H1 (cell line): Measurements from ENCODE around the gene TMEM164. TPM values are rescaled to one million over a fixed set of nuclear protein-coding genes. Genes with fewer than 3 reads are reported as not detected.

Experiments used
- HDAC6 ChIP-seq: IDR thresholded peaks from one replicate; pipeline ENCODE4 v1.7.1; 2012; ENCODE audit warnings: low read depth, mild to moderate bottlenecking, inconsistent platforms, low read length, moderate library complexity
- RNF2 ChIP-seq: fragments of 200-900, 300-1000 bp; sonication (generic); IDR thresholded peaks from 2 replicates; pipeline ENCODE4 v1.7.1; 2016; ENCODE audit warnings: borderline replicate concordance, low read depth, mild to moderate bottlenecking, antibody characterized with exemption, low read length; ENCODE audit not compliant: poor library complexity, severe bottlenecking; ENCODE audit errors: missing control alignments
- SIX5 ChIP-seq: IDR thresholded peaks from 2 replicates; pipeline ENCODE4 v1.6.1; 2011; ENCODE audit warnings: mild to moderate bottlenecking, low read depth, low read length
- TBP ChIP-seq: IDR thresholded peaks from 2 replicates; pipeline ENCODE4 v1.6.1; 2011; ENCODE audit warnings: low read depth, low read length, improper control_type of control experiment
- polyA plus RNA-seq, 7 experiments: library from polyadenylated mRNA; depleted of rRNA in 3 of 7; stranded (reverse) in 5 of 7; unstranded in 2 of 7; fragments of >200 nt in 5 of 7; fragments of 200-250 nt in 2 of 7; gene quantifications; 1 replicate in 5 of 7; 2 replicates in 1 of 7; 4 replicates in 1 of 7; pipeline versions ENCODE4 v1.2.1 to v1.2.3, GENCODE V29; 2011 to 2013; ENCODE audit warnings: missing spikeins in 2 of 7, mixed read lengths in 2 of 7
- total RNA-seq: library from RNA; stranded (reverse); fragmentation: NEBNext Ultra II Directional; extraction: Animal tissue kit (Norgen Biotek cat#: 25700); gene quantifications from 2 replicates; pipeline ENCODE4 v1.2.1, GENCODE V29; 2021
- TF ChIP-seq, protein P1 (sequence below): fragments of 300-600 bp; sonication (generic); IDR thresholded peaks from 2 replicates; pipeline ENCODE4 v1.7.1; 2012; ENCODE audit warnings: low read length, moderate library complexity, mild to moderate bottlenecking, inconsistent platforms; ENCODE audit not compliant: insufficient replicate concordance
- TF ChIP-seq, protein P2 (sequence below), 3 experiments: IDR thresholded peaks; 1 replicate in 2 of 3; 2 replicates in 1 of 3; pipeline versions ENCODE4 v1.5.1 to v1.6.1; 2011; ENCODE audit warnings: low read length in 3 of 3, mild to moderate bottlenecking in 3 of 3, inconsistent platforms in 2 of 3, low read depth in 1 of 3, moderate library complexity in 1 of 3; ENCODE audit not compliant: insufficient read depth in 1 of 3; ENCODE audit errors: control extremely low read depth in 1 of 3
- TF ChIP-seq, protein P3 (sequence below): IDR thresholded peaks from 2 replicates; pipeline ENCODE4 v1.6.1; 2012; ENCODE audit warnings: inconsistent platforms

Gene TMEM164
- total and polyA plus RNA-seq, 2 of the 8 experiments (the other 6 are each of a cell fraction or from before 2014, with no cell fraction given) = 7.3 to 14.8 TPM

GRCh38 chrX:110013968-110014367, 11.1 kb downstream of the TMEM164 start (continued):
- TF ChIP-seq, protein P1, sequence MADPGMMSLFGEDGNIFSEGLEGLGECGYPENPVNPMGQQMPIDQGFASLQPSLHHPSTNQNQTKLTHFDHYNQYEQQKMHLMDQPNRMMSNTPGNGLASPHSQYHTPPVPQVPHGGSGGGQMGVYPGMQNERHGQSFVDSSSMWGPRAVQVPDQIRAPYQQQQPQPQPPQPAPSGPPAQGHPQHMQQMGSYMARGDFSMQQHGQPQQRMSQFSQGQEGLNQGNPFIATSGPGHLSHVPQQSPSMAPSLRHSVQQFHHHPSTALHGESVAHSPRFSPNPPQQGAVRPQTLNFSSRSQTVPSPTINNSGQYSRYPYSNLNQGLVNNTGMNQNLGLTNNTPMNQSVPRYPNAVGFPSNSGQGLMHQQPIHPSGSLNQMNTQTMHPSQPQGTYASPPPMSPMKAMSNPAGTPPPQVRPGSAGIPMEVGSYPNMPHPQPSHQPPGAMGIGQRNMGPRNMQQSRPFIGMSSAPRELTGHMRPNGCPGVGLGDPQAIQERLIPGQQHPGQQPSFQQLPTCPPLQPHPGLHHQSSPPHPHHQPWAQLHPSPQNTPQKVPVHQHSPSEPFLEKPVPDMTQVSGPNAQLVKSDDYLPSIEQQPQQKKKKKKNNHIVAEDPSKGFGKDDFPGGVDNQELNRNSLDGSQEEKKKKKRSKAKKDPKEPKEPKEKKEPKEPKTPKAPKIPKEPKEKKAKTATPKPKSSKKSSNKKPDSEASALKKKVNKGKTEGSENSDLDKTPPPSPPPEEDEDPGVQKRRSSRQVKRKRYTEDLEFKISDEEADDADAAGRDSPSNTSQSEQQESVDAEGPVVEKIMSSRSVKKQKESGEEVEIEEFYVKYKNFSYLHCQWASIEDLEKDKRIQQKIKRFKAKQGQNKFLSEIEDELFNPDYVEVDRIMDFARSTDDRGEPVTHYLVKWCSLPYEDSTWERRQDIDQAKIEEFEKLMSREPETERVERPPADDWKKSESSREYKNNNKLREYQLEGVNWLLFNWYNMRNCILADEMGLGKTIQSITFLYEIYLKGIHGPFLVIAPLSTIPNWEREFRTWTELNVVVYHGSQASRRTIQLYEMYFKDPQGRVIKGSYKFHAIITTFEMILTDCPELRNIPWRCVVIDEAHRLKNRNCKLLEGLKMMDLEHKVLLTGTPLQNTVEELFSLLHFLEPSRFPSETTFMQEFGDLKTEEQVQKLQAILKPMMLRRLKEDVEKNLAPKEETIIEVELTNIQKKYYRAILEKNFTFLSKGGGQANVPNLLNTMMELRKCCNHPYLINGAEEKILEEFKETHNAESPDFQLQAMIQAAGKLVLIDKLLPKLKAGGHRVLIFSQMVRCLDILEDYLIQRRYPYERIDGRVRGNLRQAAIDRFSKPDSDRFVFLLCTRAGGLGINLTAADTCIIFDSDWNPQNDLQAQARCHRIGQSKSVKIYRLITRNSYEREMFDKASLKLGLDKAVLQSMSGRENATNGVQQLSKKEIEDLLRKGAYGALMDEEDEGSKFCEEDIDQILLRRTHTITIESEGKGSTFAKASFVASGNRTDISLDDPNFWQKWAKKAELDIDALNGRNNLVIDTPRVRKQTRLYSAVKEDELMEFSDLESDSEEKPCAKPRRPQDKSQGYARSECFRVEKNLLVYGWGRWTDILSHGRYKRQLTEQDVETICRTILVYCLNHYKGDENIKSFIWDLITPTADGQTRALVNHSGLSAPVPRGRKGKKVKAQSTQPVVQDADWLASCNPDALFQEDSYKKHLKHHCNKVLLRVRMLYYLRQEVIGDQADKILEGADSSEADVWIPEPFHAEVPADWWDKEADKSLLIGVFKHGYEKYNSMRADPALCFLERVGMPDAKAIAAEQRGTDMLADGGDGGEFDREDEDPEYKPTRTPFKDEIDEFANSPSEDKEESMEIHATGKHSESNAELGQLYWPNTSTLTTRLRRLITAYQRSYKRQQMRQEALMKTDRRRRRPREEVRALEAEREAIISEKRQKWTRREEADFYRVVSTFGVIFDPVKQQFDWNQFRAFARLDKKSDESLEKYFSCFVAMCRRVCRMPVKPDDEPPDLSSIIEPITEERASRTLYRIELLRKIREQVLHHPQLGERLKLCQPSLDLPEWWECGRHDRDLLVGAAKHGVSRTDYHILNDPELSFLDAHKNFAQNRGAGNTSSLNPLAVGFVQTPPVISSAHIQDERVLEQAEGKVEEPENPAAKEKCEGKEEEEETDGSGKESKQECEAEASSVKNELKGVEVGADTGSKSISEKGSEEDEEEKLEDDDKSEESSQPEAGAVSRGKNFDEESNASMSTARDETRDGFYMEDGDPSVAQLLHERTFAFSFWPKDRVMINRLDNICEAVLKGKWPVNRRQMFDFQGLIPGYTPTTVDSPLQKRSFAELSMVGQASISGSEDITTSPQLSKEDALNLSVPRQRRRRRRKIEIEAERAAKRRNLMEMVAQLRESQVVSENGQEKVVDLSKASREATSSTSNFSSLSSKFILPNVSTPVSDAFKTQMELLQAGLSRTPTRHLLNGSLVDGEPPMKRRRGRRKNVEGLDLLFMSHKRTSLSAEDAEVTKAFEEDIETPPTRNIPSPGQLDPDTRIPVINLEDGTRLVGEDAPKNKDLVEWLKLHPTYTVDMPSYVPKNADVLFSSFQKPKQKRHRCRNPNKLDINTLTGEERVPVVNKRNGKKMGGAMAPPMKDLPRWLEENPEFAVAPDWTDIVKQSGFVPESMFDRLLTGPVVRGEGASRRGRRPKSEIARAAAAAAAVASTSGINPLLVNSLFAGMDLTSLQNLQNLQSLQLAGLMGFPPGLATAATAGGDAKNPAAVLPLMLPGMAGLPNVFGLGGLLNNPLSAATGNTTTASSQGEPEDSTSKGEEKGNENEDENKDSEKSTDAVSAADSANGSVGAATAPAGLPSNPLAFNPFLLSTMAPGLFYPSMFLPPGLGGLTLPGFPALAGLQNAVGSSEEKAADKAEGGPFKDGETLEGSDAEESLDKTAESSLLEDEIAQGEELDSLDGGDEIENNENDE = no peak
- TF ChIP-seq RNF2 = no peak
- TF ChIP-seq TBP = no peak
- no peak for TF ChIP-seq SIX5
- TF ChIP-seq, protein P2, sequence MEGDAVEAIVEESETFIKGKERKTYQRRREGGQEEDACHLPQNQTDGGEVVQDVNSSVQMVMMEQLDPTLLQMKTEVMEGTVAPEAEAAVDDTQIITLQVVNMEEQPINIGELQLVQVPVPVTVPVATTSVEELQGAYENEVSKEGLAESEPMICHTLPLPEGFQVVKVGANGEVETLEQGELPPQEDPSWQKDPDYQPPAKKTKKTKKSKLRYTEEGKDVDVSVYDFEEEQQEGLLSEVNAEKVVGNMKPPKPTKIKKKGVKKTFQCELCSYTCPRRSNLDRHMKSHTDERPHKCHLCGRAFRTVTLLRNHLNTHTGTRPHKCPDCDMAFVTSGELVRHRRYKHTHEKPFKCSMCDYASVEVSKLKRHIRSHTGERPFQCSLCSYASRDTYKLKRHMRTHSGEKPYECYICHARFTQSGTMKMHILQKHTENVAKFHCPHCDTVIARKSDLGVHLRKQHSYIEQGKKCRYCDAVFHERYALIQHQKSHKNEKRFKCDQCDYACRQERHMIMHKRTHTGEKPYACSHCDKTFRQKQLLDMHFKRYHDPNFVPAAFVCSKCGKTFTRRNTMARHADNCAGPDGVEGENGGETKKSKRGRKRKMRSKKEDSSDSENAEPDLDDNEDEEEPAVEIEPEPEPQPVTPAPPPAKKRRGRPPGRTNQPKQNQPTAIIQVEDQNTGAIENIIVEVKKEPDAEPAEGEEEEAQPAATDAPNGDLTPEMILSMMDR (IDR thresholded peaks at IDR 0.05; ENCODE audit: control extremely low read depth in 1 of 3, insufficient read depth in 1 of 3, low read depth in 1 of 3, low read length in 3 of 3) = no peak
- TF ChIP-seq HDAC6 = no peak
- TF ChIP-seq, protein P3, sequence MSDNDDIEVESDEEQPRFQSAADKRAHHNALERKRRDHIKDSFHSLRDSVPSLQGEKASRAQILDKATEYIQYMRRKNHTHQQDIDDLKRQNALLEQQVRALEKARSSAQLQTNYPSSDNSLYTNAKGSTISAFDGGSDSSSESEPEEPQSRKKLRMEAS = no peak
